WTC11 (cell line): ENCODE results near the gene AADACL2. TPM values are rescaled to one million over a fixed set of nuclear protein-coding genes. Genes with fewer than 3 reads are reported as not detected.

ENCODE experiments used
- ATAC-seq: fragments of 200-7000 bp; cut with Tn5 transposase; 2 replicates; pipeline ENCODE4 v1.10.0; 2021; ENCODE audit warnings: mild to moderate bottlenecking, moderate library complexity
- CTCF ChIA-PET: fragments of 300-600 bp; sonication (Branson Sonifier 250); formaldehyde crosslinking; loops from one replicate; lab custom pipeline; 2021; ENCODE audit warnings: antibody characterized with exemption; lab: Charles Lee
- POLR2A ChIA-PET: fragments of 350-600 bp; sonication (Branson Sonifier 250); formaldehyde crosslinking; loops from one replicate; lab custom pipeline; 2021; ENCODE audit warnings: antibody characterized with exemption; lab: Charles Lee
- DNase-seq: peaks from one replicate; pipeline ENCODE4 v3.0.0; 2021; ENCODE audit warnings: low spot score
- H3K27ac Mint-ChIP-seq: 2 replicates; pipeline ENCODE4 v1.8.0; 2021; ENCODE audit warnings: mixed read lengths
- H3K27me3 Mint-ChIP-seq: 2 replicates; pipeline ENCODE4 v1.8.0; 2021; ENCODE audit warnings: low read depth, mild to moderate bottlenecking, moderate library complexity, mixed read lengths
- H3K36me3 Mint-ChIP-seq: 2 replicates; pipeline ENCODE4 v1.8.0; 2021; ENCODE audit warnings: mixed read lengths
- H3K4me1 Mint-ChIP-seq: 2 replicates; pipeline ENCODE4 v1.8.0; 2022; ENCODE audit warnings: mixed read lengths
- H3K4me3 Mint-ChIP-seq: 2 replicates; pipeline ENCODE4 v1.8.0; 2021; ENCODE audit warnings: mild to moderate bottlenecking, moderate library complexity, mixed read lengths
- H3K9me3 Mint-ChIP-seq: 2 replicates; pipeline ENCODE4 v1.8.0; 2021; ENCODE audit warnings: mixed read lengths
- GABPB1 ChIP-seq: sonication (generic); formaldehyde crosslinking; IDR thresholded peaks from 2 replicates; pipeline ENCODE4 v1.8.1; 2023; ENCODE audit warnings: mild to moderate bottlenecking, missing genetic modification reagents
- IRF2 ChIP-seq: sonication (generic); formaldehyde crosslinking; IDR thresholded peaks from 2 replicates; pipeline ENCODE4 v1.8.0; 2022; ENCODE audit warnings: low read depth, missing genetic modification reagents, borderline replicate concordance
- NFE2L1 ChIP-seq: sonication (generic); formaldehyde crosslinking; IDR thresholded peaks from 2 replicates; pipeline ENCODE4 v1.8.1; 2023; ENCODE audit warnings: missing genetic modification reagents
- ZBTB21 ChIP-seq: sonication (generic); formaldehyde crosslinking; IDR thresholded peaks from 2 replicates; pipeline ENCODE4 v1.8.1; 2023; ENCODE audit warnings: mild to moderate bottlenecking, missing genetic modification reagents, borderline replicate concordance
- ZNF219 ChIP-seq: sonication (generic); formaldehyde crosslinking; IDR thresholded peaks from 2 replicates; pipeline ENCODE4 v1.8.0; 2023; ENCODE audit warnings: missing genetic modification reagents, mild to moderate bottlenecking, borderline replicate concordance
- ZNF671 ChIP-seq: fragments of 250-450 bp; sonication (Bioruptor Pico); IDR thresholded peaks from 2 replicates; pipeline ENCODE4 v1.8.0; 2021; ENCODE audit warnings: mild to moderate bottlenecking
- total RNA-seq: library from RNA; stranded (reverse); gene quantifications from 3 replicates; pipeline ENCODE4 v1.2.3, GENCODE V29; 2021
- TF ChIP-seq, protein P1 (sequence below): sonication (generic); formaldehyde crosslinking; IDR thresholded peaks from 2 replicates; pipeline ENCODE4 v1.8.1; 2023; ENCODE audit warnings: mild to moderate bottlenecking, missing genetic modification reagents
- TF ChIP-seq, protein P2 (sequence below): sonication (generic); formaldehyde crosslinking; IDR thresholded peaks from 2 replicates; pipeline ENCODE4 v1.8.1; 2023; ENCODE audit warnings: mild to moderate bottlenecking, moderate library complexity, missing genetic modification reagents
- TF ChIP-seq, protein P3 (sequence below): fragments of 250-450 bp; sonication (Bioruptor Pico); IDR thresholded peaks from 2 replicates; pipeline ENCODE4 v1.9.0; 2021; ENCODE audit warnings: mild to moderate bottlenecking
- TF ChIP-seq, protein P4 (sequence below): sonication (generic); formaldehyde crosslinking; IDR thresholded peaks from 2 replicates; pipeline ENCODE4 v1.8.0; 2023; ENCODE audit warnings: mild to moderate bottlenecking, missing genetic modification reagents
- TF ChIP-seq, protein P5 (sequence below): fragments of 250-450 bp; sonication (Bioruptor Pico); IDR thresholded peaks from 2 replicates; pipeline ENCODE4 v1.9.0; 2021; ENCODE audit warnings: moderate library complexity, mild to moderate bottlenecking, inconsistent platforms, borderline replicate concordance
- TF ChIP-seq, protein P6 (sequence below): sonication (generic); formaldehyde crosslinking; IDR thresholded peaks from 2 replicates; pipeline ENCODE4 v1.8.1; 2023; ENCODE audit warnings: mild to moderate bottlenecking, missing genetic modification reagents
- TF ChIP-seq, protein P7 (sequence below): sonication (generic); formaldehyde crosslinking; IDR thresholded peaks from 2 replicates; pipeline ENCODE4 v1.8.0; 2023; ENCODE audit warnings: missing genetic modification reagents, mild to moderate bottlenecking, borderline replicate concordance
- TF ChIP-seq, protein P8 (sequence below): sonication (generic); formaldehyde crosslinking; IDR thresholded peaks from 2 replicates; pipeline ENCODE4 v1.8.0; 2023; ENCODE audit warnings: missing genetic modification reagents

Gene AADACL2
- total RNA-seq, 1 experiment from 2014 or later: not detected

DNA sequence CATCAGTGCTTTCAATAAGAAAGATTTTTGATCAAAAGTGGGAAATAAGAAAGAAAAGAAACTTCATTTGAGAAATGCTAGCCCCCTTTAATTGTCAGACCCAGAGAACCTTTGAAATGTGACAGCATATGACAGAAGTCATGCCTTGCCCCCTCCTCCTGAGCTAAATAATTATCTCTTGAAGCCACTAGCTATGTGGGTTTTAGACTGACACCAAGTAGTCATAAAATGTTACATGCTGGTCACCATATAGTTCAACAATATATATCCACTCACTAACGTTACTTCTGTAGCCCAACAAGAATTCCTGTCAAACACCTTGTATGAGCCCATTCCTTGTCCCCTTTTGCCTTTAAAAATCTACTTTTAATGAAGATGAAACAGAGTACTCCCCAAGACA is 43.1 kb upstream of the AADACL2 start:
- H3K9me3 Mint-ChIP-seq: no peaks in the 10 kb centered on the region
- H3K27ac Mint-ChIP-seq: no peak overlapping the region
- POLR2A ChIA-PET: no interaction called here

DNA sequence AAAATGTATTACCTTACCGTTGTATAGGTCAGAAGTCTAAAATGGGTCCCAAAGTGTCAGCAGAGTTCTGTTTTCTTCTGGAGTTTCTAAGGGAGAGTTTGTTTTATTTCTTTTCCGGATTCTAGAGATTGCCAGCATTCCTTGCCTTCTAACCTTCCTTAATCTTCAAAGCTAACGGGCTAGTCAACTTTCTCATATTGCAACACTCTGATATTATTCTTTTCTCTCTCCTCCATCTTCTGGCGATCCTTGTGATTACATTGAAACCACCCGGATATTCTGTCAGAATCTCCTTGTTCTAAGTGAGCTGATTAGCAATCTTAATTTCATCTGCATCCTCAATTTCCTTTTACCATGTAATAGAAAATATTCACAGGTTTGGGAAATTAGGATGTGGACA is 36.2 kb upstream of the AADACL2 start:
- Mint-ChIP-seq H3K9me3 (peaks cover 29% of the 10 kb centered on the region), H3K4me3 (no peak overlapping the region), H3K27me3 (no peaks in the 10 kb centered on the region), H3K4me1 (no peaks in the 10 kb centered on the region), H3K27ac (no peak overlapping the region), H3K36me3 (peaks cover 19% of the 10 kb centered on the region)
- CTCF ChIA-PET: no interaction called here
- POLR2A ChIA-PET: no interaction called here
- ATAC-seq (no peak), DNase-seq (no peak)
- TF ChIP-seq IRF2 (CRISPR knock-in tag) (no peak), GABPB1 (CRISPR knock-in tag) (no peak), ZBTB21 (CRISPR knock-in tag) (no peak), NFE2L1 (no peak)
- TF ChIP-seq, protein P1, sequence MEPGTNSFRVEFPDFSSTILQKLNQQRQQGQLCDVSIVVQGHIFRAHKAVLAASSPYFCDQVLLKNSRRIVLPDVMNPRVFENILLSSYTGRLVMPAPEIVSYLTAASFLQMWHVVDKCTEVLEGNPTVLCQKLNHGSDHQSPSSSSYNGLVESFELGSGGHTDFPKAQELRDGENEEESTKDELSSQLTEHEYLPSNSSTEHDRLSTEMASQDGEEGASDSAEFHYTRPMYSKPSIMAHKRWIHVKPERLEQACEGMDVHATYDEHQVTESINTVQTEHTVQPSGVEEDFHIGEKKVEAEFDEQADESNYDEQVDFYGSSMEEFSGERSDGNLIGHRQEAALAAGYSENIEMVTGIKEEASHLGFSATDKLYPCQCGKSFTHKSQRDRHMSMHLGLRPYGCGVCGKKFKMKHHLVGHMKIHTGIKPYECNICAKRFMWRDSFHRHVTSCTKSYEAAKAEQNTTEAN (CRISPR knock-in tag): no peak
- TF ChIP-seq, protein P2, sequence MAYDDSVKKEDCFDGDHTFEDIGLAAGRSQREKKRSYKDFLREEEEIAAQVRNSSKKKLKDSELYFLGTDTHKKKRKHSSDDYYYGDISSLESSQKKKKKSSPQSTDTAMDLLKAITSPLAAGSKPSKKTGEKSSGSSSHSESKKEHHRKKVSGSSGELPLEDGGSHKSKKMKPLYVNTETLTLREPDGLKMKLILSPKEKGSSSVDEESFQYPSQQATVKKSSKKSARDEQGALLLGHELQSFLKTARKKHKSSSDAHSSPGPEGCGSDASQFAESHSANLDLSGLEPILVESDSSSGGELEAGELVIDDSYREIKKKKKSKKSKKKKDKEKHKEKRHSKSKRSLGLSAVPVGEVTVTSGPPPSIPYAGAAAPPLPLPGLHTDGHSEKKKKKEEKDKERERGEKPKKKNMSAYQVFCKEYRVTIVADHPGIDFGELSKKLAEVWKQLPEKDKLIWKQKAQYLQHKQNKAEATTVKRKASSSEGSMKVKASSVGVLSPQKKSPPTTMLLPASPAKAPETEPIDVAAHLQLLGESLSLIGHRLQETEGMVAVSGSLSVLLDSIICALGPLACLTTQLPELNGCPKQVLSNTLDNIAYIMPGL (CRISPR knock-in tag): no peak
- TF ChIP-seq, protein P3, sequence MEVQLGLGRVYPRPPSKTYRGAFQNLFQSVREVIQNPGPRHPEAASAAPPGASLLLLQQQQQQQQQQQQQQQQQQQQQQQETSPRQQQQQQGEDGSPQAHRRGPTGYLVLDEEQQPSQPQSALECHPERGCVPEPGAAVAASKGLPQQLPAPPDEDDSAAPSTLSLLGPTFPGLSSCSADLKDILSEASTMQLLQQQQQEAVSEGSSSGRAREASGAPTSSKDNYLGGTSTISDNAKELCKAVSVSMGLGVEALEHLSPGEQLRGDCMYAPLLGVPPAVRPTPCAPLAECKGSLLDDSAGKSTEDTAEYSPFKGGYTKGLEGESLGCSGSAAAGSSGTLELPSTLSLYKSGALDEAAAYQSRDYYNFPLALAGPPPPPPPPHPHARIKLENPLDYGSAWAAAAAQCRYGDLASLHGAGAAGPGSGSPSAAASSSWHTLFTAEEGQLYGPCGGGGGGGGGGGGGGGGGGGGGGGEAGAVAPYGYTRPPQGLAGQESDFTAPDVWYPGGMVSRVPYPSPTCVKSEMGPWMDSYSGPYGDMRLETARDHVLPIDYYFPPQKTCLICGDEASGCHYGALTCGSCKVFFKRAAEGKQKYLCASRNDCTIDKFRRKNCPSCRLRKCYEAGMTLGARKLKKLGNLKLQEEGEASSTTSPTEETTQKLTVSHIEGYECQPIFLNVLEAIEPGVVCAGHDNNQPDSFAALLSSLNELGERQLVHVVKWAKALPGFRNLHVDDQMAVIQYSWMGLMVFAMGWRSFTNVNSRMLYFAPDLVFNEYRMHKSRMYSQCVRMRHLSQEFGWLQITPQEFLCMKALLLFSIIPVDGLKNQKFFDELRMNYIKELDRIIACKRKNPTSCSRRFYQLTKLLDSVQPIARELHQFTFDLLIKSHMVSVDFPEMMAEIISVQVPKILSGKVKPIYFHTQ (CRISPR knock-in tag): no peak

More for the DNA sequence above, 43.1 kb upstream of the AADACL2 start:
- no peak for DNase-seq
- CTCF ChIA-PET: no interaction called here
- no peaks in the 10 kb centered on the region for H3K36me3 Mint-ChIP-seq
- peaks cover 8% of the 10 kb centered on the region for H3K4me1 Mint-ChIP-seq
- H3K27me3 Mint-ChIP-seq: no peaks in the 10 kb centered on the region
- TF ChIP-seq IRF2 (CRISPR knock-in tag): no peak
- TF ChIP-seq, protein P4, sequence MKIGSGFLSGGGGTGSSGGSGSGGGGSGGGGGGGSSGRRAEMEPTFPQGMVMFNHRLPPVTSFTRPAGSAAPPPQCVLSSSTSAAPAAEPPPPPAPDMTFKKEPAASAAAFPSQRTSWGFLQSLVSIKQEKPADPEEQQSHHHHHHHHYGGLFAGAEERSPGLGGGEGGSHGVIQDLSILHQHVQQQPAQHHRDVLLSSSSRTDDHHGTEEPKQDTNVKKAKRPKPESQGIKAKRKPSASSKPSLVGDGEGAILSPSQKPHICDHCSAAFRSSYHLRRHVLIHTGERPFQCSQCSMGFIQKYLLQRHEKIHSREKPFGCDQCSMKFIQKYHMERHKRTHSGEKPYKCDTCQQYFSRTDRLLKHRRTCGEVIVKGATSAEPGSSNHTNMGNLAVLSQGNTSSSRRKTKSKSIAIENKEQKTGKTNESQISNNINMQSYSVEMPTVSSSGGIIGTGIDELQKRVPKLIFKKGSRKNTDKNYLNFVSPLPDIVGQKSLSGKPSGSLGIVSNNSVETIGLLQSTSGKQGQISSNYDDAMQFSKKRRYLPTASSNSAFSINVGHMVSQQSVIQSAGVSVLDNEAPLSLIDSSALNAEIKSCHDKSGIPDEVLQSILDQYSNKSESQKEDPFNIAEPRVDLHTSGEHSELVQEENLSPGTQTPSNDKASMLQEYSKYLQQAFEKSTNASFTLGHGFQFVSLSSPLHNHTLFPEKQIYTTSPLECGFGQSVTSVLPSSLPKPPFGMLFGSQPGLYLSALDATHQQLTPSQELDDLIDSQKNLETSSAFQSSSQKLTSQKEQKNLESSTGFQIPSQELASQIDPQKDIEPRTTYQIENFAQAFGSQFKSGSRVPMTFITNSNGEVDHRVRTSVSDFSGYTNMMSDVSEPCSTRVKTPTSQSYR (CRISPR knock-in tag): no peak
- TF ChIP-seq, protein P5, sequence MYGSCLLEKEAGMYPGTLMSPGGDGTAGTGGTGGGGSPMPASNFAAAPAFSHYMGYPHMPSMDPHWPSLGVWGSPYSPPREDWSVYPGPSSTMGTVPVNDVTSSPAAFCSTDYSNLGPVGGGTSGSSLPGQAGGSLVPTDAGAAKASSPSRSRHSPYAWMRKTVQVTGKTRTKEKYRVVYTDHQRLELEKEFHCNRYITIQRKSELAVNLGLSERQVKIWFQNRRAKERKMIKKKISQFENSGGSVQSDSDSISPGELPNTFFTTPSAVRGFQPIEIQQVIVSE (CRISPR knock-in tag): no peak
- TF ChIP-seq, protein P6, sequence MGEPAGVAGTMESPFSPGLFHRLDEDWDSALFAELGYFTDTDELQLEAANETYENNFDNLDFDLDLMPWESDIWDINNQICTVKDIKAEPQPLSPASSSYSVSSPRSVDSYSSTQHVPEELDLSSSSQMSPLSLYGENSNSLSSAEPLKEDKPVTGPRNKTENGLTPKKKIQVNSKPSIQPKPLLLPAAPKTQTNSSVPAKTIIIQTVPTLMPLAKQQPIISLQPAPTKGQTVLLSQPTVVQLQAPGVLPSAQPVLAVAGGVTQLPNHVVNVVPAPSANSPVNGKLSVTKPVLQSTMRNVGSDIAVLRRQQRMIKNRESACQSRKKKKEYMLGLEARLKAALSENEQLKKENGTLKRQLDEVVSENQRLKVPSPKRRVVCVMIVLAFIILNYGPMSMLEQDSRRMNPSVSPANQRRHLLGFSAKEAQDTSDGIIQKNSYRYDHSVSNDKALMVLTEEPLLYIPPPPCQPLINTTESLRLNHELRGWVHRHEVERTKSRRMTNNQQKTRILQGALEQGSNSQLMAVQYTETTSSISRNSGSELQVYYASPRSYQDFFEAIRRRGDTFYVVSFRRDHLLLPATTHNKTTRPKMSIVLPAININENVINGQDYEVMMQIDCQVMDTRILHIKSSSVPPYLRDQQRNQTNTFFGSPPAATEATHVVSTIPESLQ (CRISPR knock-in tag): no peak
- no peak for TF ChIP-seq ZNF219 (CRISPR knock-in tag)
- TF ChIP-seq, protein P7, sequence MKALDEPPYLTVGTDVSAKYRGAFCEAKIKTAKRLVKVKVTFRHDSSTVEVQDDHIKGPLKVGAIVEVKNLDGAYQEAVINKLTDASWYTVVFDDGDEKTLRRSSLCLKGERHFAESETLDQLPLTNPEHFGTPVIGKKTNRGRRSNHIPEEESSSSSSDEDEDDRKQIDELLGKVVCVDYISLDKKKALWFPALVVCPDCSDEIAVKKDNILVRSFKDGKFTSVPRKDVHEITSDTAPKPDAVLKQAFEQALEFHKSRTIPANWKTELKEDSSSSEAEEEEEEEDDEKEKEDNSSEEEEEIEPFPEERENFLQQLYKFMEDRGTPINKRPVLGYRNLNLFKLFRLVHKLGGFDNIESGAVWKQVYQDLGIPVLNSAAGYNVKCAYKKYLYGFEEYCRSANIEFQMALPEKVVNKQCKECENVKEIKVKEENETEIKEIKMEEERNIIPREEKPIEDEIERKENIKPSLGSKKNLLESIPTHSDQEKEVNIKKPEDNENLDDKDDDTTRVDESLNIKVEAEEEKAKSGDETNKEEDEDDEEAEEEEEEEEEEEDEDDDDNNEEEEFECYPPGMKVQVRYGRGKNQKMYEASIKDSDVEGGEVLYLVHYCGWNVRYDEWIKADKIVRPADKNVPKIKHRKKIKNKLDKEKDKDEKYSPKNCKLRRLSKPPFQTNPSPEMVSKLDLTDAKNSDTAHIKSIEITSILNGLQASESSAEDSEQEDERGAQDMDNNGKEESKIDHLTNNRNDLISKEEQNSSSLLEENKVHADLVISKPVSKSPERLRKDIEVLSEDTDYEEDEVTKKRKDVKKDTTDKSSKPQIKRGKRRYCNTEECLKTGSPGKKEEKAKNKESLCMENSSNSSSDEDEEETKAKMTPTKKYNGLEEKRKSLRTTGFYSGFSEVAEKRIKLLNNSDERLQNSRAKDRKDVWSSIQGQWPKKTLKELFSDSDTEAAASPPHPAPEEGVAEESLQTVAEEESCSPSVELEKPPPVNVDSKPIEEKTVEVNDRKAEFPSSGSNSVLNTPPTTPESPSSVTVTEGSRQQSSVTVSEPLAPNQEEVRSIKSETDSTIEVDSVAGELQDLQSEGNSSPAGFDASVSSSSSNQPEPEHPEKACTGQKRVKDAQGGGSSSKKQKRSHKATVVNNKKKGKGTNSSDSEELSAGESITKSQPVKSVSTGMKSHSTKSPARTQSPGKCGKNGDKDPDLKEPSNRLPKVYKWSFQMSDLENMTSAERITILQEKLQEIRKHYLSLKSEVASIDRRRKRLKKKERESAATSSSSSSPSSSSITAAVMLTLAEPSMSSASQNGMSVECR (CRISPR knock-in tag): no peak
- TF ChIP-seq, protein P8, sequence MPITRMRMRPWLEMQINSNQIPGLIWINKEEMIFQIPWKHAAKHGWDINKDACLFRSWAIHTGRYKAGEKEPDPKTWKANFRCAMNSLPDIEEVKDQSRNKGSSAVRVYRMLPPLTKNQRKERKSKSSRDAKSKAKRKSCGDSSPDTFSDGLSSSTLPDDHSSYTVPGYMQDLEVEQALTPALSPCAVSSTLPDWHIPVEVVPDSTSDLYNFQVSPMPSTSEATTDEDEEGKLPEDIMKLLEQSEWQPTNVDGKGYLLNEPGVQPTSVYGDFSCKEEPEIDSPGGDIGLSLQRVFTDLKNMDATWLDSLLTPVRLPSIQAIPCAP (CRISPR knock-in tag): no peak
- TF ChIP-seq ZNF671 (CRISPR knock-in tag): no peak
- H3K4me3 Mint-ChIP-seq: no peak overlapping the region
- no peak for ATAC-seq
